Subcutaneous abdominal adipose tissue (tissue), 5 donors: ENCODE measurements around the gene PIGP.
"Not testable (repeated sequence)": the region's sequence is repeated elsewhere in the genome, so short reads cannot be mapped to it uniquely, and the experiment has no call there.

Experiments
- H3K27ac ChIP-seq: one replicate; pipeline ENCODE4 v1.7.0; 2013; ENCODE audit warnings: low read depth, mild to moderate bottlenecking, inconsistent platforms, low read length, moderate library complexity
- H3K27me3 ChIP-seq, 5 donors: one replicate each; pipeline ENCODE4 v1.7.0; 2013; ENCODE audit warnings: low read length in 5 of 5, inconsistent platforms in 1 of 5; ENCODE audit not compliant: control insufficient read depth in 5 of 5, insufficient read depth in 4 of 5
- H3K36me3 ChIP-seq, 5 donors: one replicate each; pipeline ENCODE4 v1.7.0; 2013; ENCODE audit warnings: low read length in 5 of 5; ENCODE audit not compliant: control insufficient read depth in 5 of 5, insufficient read depth in 5 of 5
- H3K4me1 ChIP-seq, 5 donors: one replicate each; pipeline ENCODE4 v1.7.0; 2013; ENCODE audit warnings: low read length in 5 of 5, mild to moderate bottlenecking in 3 of 5, moderate library complexity in 1 of 5; ENCODE audit not compliant: control insufficient read depth in 5 of 5, insufficient read depth in 5 of 5
- H3K4me3 ChIP-seq, 5 donors: one replicate each; pipeline ENCODE4 v1.7.0; 2013; ENCODE audit warnings: low read length in 5 of 5, low read depth in 1 of 5
- H3K9ac ChIP-seq, 5 donors: one replicate each; pipeline ENCODE4 v1.7.0; 2013; ENCODE audit warnings: low read length in 5 of 5, mild to moderate bottlenecking in 4 of 5, moderate library complexity in 3 of 5
- H3K9me3 ChIP-seq, 5 donors: one replicate each; pipeline ENCODE4 v1.7.0; 2013; ENCODE audit warnings: low read length in 5 of 5; ENCODE audit not compliant: control insufficient read depth in 5 of 5
- donor health status: healthy.
- donor health status: healthy.
- donor health status: healthy.
- donor health status: healthy.
- donor health status: healthy.

The PIGP gene

DNA sequence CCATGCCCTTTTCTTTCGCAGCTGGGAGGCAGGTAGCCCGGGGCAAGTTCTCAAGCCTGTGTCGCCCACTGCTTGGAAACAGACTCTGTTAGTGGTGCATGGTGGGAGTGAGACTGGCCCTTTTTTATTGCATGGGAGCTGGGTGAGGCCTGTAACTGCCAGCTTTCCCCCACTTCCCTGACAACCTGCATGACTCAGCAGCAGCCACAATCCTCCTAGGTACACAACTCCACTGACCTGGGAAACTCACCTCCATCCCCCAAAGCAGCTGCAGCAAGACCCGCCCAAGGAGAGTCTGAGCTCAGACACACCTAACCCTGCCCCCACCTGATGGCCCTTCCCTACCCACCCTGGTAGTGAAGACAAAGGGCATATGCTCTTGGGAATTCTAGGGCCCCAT is 25.8 kb downstream of the PIGP start:
- Histone ChIP-seq H3K27ac (no peak overlapping the region), H3K4me3 (no peak overlapping the region)

GRCh38 chr21:37045556-37045955 is 27.3 kb downstream of the PIGP start:
- H3K9me3 ChIP-seq = no peaks in the 10 kb centered on the region
- no peak overlapping the region for H3K4me3 ChIP-seq
- H3K27ac ChIP-seq = no peak overlapping the region
- H3K9ac ChIP-seq = no peak overlapping the region
- H3K36me3 ChIP-seq = no peaks in the 10 kb centered on the region
- no peaks in the 10 kb centered on the region for H3K27me3 ChIP-seq
- peaks cover 0 to 5% (median 0%) of the 10 kb centered on the region in 5 donors for H3K4me1 ChIP-seq

More for the DNA sequence above, 25.8 kb downstream of the PIGP start:
- Histone ChIP-seq H3K27me3 (no peaks in the 10 kb centered on the region), H3K9me3 (no peaks in the 10 kb centered on the region), H3K36me3 (no peaks in the 10 kb centered on the region), H3K4me1 (peaks cover 0 to 5% (median 0%) of the 10 kb centered on the region in 5 donors), H3K9ac (no peak overlapping the region)

DNA sequence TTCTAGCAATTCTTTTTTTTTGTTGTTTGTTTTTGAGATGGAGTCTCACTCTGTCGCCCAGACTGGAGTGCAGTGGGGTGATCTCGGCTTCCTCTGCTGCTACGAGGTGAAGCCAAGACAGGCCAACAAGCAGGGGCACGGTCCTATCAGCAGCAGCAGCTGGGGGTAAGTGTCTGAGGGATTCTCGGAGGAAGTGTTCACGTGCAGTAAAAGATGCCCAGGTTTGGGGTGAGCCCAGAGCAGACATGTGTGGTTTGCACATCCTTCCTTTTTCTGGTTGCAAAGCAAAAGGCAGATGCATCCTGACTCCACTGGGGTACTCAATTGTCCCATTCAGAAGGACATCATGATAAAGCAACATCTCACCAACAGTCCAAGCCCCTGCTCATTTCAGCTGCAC is 27.7 kb downstream of the PIGP start:
- no peaks in the 10 kb centered on the region for H3K27me3 ChIP-seq
- H3K4me1 ChIP-seq = peaks cover 0 to 5% (median 0%) of the 10 kb centered on the region in 5 donors
- no peak overlapping the region for H3K27ac ChIP-seq
- no peak overlapping the region for H3K9ac ChIP-seq
- no peaks in the 10 kb centered on the region for H3K9me3 ChIP-seq
- H3K4me3 ChIP-seq = no peak overlapping the region
- H3K36me3 ChIP-seq = no peaks in the 10 kb centered on the region

DNA sequence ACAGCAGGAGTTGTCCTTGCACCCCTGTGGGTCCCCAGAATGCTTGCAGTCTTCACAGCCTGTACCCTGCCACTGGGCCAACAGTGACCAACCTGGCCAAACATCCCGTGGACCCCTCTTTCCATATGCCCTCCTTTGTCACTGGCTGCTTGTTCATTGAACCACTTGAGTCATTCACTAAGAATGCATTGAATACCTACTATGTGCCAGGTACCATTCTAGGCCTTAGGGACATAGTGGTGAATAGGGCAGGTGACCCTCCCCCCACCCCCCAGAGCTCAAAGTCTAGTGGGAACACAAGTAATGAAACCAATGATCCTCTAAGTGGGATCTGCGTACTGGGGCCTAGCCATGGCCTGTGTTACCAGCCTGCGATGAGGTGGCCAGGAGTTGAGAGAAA is 28.2 kb downstream of the PIGP start:
- H3K27ac ChIP-seq = no peak overlapping the region
- no peaks in the 10 kb centered on the region for H3K27me3 ChIP-seq
- H3K4me1 ChIP-seq = peaks cover 0 to 5% (median 0%) of the 10 kb centered on the region in 5 donors
- H3K4me3 ChIP-seq = no peak overlapping the region
- H3K36me3 ChIP-seq = no peaks in the 10 kb centered on the region
- no peak overlapping the region for H3K9ac ChIP-seq
- no peaks in the 10 kb centered on the region for H3K9me3 ChIP-seq

DNA sequence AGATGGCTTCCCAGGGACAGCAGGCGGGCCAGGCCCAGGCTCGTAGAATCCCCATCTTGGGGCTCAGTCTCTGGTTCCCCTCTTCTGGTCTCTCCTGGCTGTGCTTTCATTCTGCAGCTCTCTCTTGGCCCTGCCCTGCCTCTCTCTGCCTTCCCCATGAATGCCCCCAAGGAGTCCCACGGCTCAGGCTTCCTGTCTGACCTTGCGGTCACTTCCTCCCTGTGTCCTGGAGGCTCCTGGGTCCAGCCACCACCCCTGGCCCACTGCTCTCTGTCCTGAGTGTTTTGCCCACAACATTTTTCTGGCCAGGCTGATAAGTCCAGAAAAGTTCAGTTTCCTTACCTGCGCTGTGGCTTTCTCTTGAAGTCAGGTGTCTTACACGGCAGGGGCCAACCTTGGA is 29.1 kb downstream of the PIGP start:
- Histone ChIP-seq H3K27ac (no peak overlapping the region), H3K36me3 (no peaks in the 10 kb centered on the region), H3K9me3 (no peaks in the 10 kb centered on the region), H3K27me3 (no peaks in the 10 kb centered on the region), H3K4me3 (no peak overlapping the region), H3K9ac (no peak overlapping the region), H3K4me1 (peaks cover 0 to 5% (median 0%) of the 10 kb centered on the region in 5 donors)

GRCh38 chr21:37041706-37042271 is 31.1 kb downstream of the PIGP start:
- no peak overlapping the region for H3K9ac ChIP-seq
- no peak overlapping the region for H3K4me3 ChIP-seq
- no peak overlapping the region for H3K27ac ChIP-seq
- H3K36me3 ChIP-seq = no peaks in the 10 kb centered on the region
- no peaks in the 10 kb centered on the region for H3K9me3 ChIP-seq
- H3K4me1 ChIP-seq = peaks cover 0 to 5% (median 0%) of the 10 kb centered on the region in 5 donors
- H3K27me3 ChIP-seq = no peaks in the 10 kb centered on the region

DNA sequence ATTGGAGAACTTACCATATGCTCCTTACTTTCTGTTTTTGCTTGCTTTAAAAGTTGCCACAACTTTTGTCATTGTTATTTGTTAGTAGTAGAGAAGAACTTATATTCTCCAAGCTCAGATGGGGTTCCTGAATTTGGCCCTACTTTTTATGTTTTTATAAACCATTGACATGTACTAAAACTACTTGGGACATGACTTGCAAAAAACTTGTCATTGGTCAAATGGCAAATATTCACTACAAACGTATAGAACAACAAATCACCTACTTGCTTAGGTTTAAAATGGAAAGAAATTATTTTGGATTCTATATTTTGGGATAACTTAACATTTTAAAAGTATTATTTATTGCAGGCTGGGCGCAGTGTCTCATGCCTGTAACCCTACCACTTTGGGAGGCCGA is 32.7 kb downstream of the PIGP start:
- no peaks in the 10 kb centered on the region for H3K27me3 ChIP-seq
- H3K9ac ChIP-seq = no peak overlapping the region

GRCh38 chr21:37039411-37040075 is 33.3 kb downstream of the PIGP start:
- Histone ChIP-seq H3K27me3 (no peaks in the 10 kb centered on the region), H3K9ac (no peak overlapping the region), H3K4me3 (no peak overlapping the region), H3K9me3 (no peaks in the 10 kb centered on the region), H3K27ac (no peak overlapping the region), H3K4me1 (peaks cover 0 to 5% (median 0%) of the 10 kb centered on the region in 5 donors), H3K36me3 (no peaks in the 10 kb centered on the region)

More for the DNA sequence above, 32.7 kb downstream of the PIGP start:
- Histone ChIP-seq H3K4me3 (no peak overlapping the region), H3K4me1 (peaks cover 0 to 5% (median 0%) of the 10 kb centered on the region in 5 donors), H3K9me3 (no peaks in the 10 kb centered on the region), H3K36me3 (no peaks in the 10 kb centered on the region), H3K27ac (no peak overlapping the region)

- no peaks in the 10 kb centered on the region for H3K27me3 ChIP-seq
- H3K27ac ChIP-seq = no peak overlapping the region
- H3K9me3 ChIP-seq = no peaks in the 10 kb centered on the region
- no peak overlapping the region for H3K9ac ChIP-seq
- H3K36me3 ChIP-seq = no peaks in the 10 kb centered on the region
- no peaks in the 10 kb centered on the region for H3K4me1 ChIP-seq
- H3K4me3 ChIP-seq = no peak overlapping the region
These were observed 36.7 kb downstream of the PIGP start for GRCh38 chr21:37036177-37036576.

- H3K27me3 ChIP-seq, H3K9me3 ChIP-seq, H3K4me3 ChIP-seq, H3K9ac ChIP-seq, H3K4me1 ChIP-seq, H3K27ac ChIP-seq, H3K36me3 ChIP-seq: not testable (repeated sequence)
These were observed 38.5 kb downstream of the PIGP start for GRCh38 chr21:37034394-37034793.
